ENCODE data around the gene SLAMF9.

SLAMF9 gene

GRCh38 chr1:159986531-159986930 is 32.5 kb upstream of the SLAMF9 start:
- CTCF ChIA-PET, result interaction anchor here (0.9 to 1.3 kb wide), 4 partner anchors 14 to 32 kb away, joined by 3 read pairs; no protein-coding TSS in a partner anchor
- no peak for TF ChIP-seq CTCF (IDR thresholded peaks at IDR 0.05; ENCODE audit: control extremely low read depth, extremely low read depth, low read depth, missing control alignments)
- DNase-seq (ENCODE audit: extremely low spot score), result no peak
- POLR2A ChIA-PET, result no interaction called here

- no peak for TF ChIP-seq CTCF (IDR thresholded peaks at IDR 0.05; ENCODE audit: control extremely low read depth, extremely low read depth, low read depth, missing control alignments)
- no peak for DNase-seq (ENCODE audit: extremely low spot score)
- CTCF ChIA-PET, result interaction anchor here (1.3 kb wide), 2 partner anchors 14 to 32 kb away, joined by 3 read pairs; no protein-coding TSS in a partner anchor
- POLR2A ChIA-PET, result no interaction called here
Measured at GRCh38 chr1:159986093-159986492, 32.1 kb upstream of the SLAMF9 start.

GRCh38 chr1:159985473-159985872 is 31.4 kb upstream of the SLAMF9 start:
- no peak for DNase-seq (ENCODE audit: extremely low spot score)
- POLR2A ChIA-PET, result no interaction called here
- CTCF ChIA-PET, result interaction anchor here (1.0 to 5.0 kb wide), 3 partner anchors 14 to 33 kb away, joined by 3 to 25 read pairs (median 4); no protein-coding TSS in a partner anchor
- no peak for TF ChIP-seq CTCF (IDR thresholded peaks at IDR 0.05; ENCODE audit: control extremely low read depth, extremely low read depth, low read depth, missing control alignments)

- no peak for DNase-seq (ENCODE audit: extremely low spot score)
- ChIA-PET CTCF (interaction anchor here (1.2 to 5.0 kb wide), 2 partner anchors 23 to 29 kb away, joined by 3 to 25 read pairs; partner anchors contain the start of gene SLAMF9), POLR2A (no interaction called here)
- no peak for TF ChIP-seq CTCF (IDR thresholded peaks at IDR 0.05; ENCODE audit: control extremely low read depth, extremely low read depth, low read depth, missing control alignments)
Measured at GRCh38 chr1:159983681-159984080, 29.6 kb upstream of the SLAMF9 start.

- DNase-seq (ENCODE audit: extremely low spot score), result no peak
- no peak for TF ChIP-seq CTCF (IDR thresholded peaks at IDR 0.05; ENCODE audit: control extremely low read depth, extremely low read depth, low read depth, missing control alignments)
- CTCF ChIA-PET, result interaction anchor here (1.0 to 5.0 kb wide), 2 partner anchors 15 to 24 kb away, joined by 3 to 25 read pairs; no protein-coding TSS in a partner anchor
- POLR2A ChIA-PET, result no interaction called here
Measured at GRCh38 chr1:159982280-159982679, 28.2 kb upstream of the SLAMF9 start.

GRCh38 chr1:159981351-159982055 is 27.5 kb upstream of the SLAMF9 start:
- DNase-seq (ENCODE audit: extremely low spot score), result no peak
- CTCF ChIA-PET, result interaction anchor here (1.0 to 5.0 kb wide), 2 partner anchors 14 to 25 kb away, joined by 3 to 25 read pairs; no protein-coding TSS in a partner anchor
- POLR2A ChIA-PET, result no interaction called here
- TF ChIP-seq CTCF (IDR thresholded peaks at IDR 0.05; ENCODE audit: control extremely low read depth, extremely low read depth, low read depth, missing control alignments), result no peak
